ENCODE measurements around the gene GLA.
A peak's percentile ranks its signal among the peaks of the same experiment; 100 is the strongest.

The GLA gene

GRCh38 chrX:101407748-101408531, at the start of gene GLA, which contains the start of gene HNRNPH2:
Gene GLA, minus strand, starts transcription at chrX:101407925. Its CDS starts 22 bp downstream, at chrX:101407903.
Gene HNRNPH2, plus strand, starts transcription at chrX:101408222. Its CDS starts 3,767 bp downstream, at chrX:101411989.
- DNase-seq (ENCODE audit: insufficient read length, low spot score): no peak
- FAIRE-seq: peak; percentile 98

GRCh38 chrX:101452056-101452455, 44.3 kb upstream of the GLA start:
- DNase-seq (ENCODE audit: insufficient read length, low spot score): no peak
- FAIRE-seq: no peak

GRCh38 chrX:101450961-101451360, 43.2 kb upstream of the GLA start:
- FAIRE-seq (no peak), DNase-seq (ENCODE audit: insufficient read length, low spot score) (no peak)

GRCh38 chrX:101450085-101450484, 42.4 kb upstream of the GLA start:
- FAIRE-seq: no peak
- DNase-seq (ENCODE audit: insufficient read length, low spot score): no peak

GRCh38 chrX:101449279-101449678, 41.6 kb upstream of the GLA start:
- DNase-seq (ENCODE audit: insufficient read length, low spot score): no peak
- no peak for FAIRE-seq

GRCh38 chrX:101442085-101442484, 34.4 kb upstream of the GLA start:
- no peak for FAIRE-seq
- DNase-seq (ENCODE audit: insufficient read length, low spot score): no peak

- no peak for FAIRE-seq
- DNase-seq (ENCODE audit: insufficient read length, low spot score): no peak
These were observed 22.8 kb upstream of the GLA start for GRCh38 chrX:101430457-101431078.

GRCh38 chrX:101429934-101430333, 22.2 kb upstream of the GLA start:
- DNase-seq (ENCODE audit: insufficient read length, low spot score) (no peak), FAIRE-seq (no peak)

- DNase-seq (ENCODE audit: insufficient read length, low spot score) (no peak), FAIRE-seq (no peak)
These were observed 20.2 kb upstream of the GLA start for GRCh38 chrX:101427954-101428353.

- DNase-seq (ENCODE audit: insufficient read length, low spot score): no peak
- FAIRE-seq: no peak
These were observed 11.8 kb upstream of the GLA start for GRCh38 chrX:101419489-101419888.

GRCh38 chrX:101417981-101418841, 10.5 kb upstream of the GLA start:
- FAIRE-seq (peak; percentile 72), DNase-seq (ENCODE audit: insufficient read length, low spot score) (no peak)

GRCh38 chrX:101417190-101417589, 9.5 kb upstream of the GLA start:
- FAIRE-seq: no peak
- DNase-seq (ENCODE audit: insufficient read length, low spot score): no peak

- no peak for DNase-seq (ENCODE audit: insufficient read length, low spot score)
- no peak for FAIRE-seq
These were observed 9.0 kb upstream of the GLA start for GRCh38 chrX:101416691-101417090.

GRCh38 chrX:101415180-101416145, 7.7 kb upstream of the GLA start:
- DNase-seq (ENCODE audit: insufficient read length, low spot score) (no peak), FAIRE-seq (peak; percentile 92)

GRCh38 chrX:101411984-101412383, 4.3 kb upstream of the GLA start:
- FAIRE-seq (no peak), DNase-seq (ENCODE audit: insufficient read length, low spot score) (no peak)

- no peak for DNase-seq (ENCODE audit: insufficient read length, low spot score)
- no peak for FAIRE-seq
These were observed 2.7 kb upstream of the GLA start for GRCh38 chrX:101410461-101410860.

GRCh38 chrX:101409043-101409442, 1.3 kb upstream of the GLA start:
- FAIRE-seq: peak; percentile 52
- no peak for DNase-seq (ENCODE audit: insufficient read length, low spot score)

GRCh38 chrX:101408532-101408841, 762 bp upstream of the GLA start:
- FAIRE-seq: no peak
- DNase-seq (ENCODE audit: insufficient read length, low spot score): no peak

GRCh38 chrX:101407167-101407747, 468 bp downstream of the GLA start:
- FAIRE-seq (peak; percentile 55), DNase-seq (ENCODE audit: insufficient read length, low spot score) (no peak)

- no peak for DNase-seq (ENCODE audit: insufficient read length, low spot score)
- FAIRE-seq: no peak
These were observed 7.9 kb downstream of the GLA start for GRCh38 chrX:101399825-101400224.

Data from GM19239 (cell line).